Mesothelial cell of epicardium (in vitro differentiated cells): ENCODE measurements around the gene PKNOX1. TPM values are rescaled to one million over a fixed set of nuclear protein-coding genes. Genes with fewer than 3 reads are reported as not detected.
A peak's percentile ranks its signal among the peaks of the same experiment; 100 is the strongest.

Experiments used
- DNase-seq, 2 experiments: peaks; one replicate each; pipeline ENCODE4 v3.0.0; 2021; ENCODE audit warnings: low spot score in 2 of 2; ENCODE audit not compliant: unreplicated experiment in 2 of 2
- H3K27ac Mint-ChIP-seq: 2 replicates; pipeline ENCODE4 v1.8.0; 2021; ENCODE audit warnings: mixed read lengths
- H3K27me3 Mint-ChIP-seq: 2 replicates; pipeline ENCODE4 v1.8.0; 2021; ENCODE audit warnings: low read depth, mixed read lengths
- H3K36me3 Mint-ChIP-seq: 2 replicates; pipeline ENCODE4 v1.8.0; 2021; ENCODE audit warnings: mixed read lengths
- H3K4me1 Mint-ChIP-seq: 2 replicates; pipeline ENCODE4 v1.8.0; 2021; ENCODE audit warnings: mixed read lengths
- H3K4me3 Mint-ChIP-seq: 2 replicates; pipeline ENCODE4 v1.8.0; 2021; ENCODE audit warnings: mild to moderate bottlenecking, moderate library complexity, mixed read lengths
- H3K9me3 Mint-ChIP-seq: 2 replicates; pipeline ENCODE4 v1.8.0; 2021; ENCODE audit warnings: mixed read lengths
- CTCF ChIP-seq: fragments of 200-600 bp; sonication (generic); IDR thresholded peaks from one replicate; pipeline ENCODE4 v1.5.0; 2021; ENCODE audit warnings: antibody characterized with exemption; ENCODE audit not compliant: unreplicated experiment
- total RNA-seq: library from RNA; stranded (reverse); gene quantifications from 3 replicates; pipeline ENCODE4 v1.2.1, GENCODE V29; 2021

The PKNOX1 gene
- total RNA-seq, 1 donor from 2014 or later, result 31.9 TPM

DNA sequence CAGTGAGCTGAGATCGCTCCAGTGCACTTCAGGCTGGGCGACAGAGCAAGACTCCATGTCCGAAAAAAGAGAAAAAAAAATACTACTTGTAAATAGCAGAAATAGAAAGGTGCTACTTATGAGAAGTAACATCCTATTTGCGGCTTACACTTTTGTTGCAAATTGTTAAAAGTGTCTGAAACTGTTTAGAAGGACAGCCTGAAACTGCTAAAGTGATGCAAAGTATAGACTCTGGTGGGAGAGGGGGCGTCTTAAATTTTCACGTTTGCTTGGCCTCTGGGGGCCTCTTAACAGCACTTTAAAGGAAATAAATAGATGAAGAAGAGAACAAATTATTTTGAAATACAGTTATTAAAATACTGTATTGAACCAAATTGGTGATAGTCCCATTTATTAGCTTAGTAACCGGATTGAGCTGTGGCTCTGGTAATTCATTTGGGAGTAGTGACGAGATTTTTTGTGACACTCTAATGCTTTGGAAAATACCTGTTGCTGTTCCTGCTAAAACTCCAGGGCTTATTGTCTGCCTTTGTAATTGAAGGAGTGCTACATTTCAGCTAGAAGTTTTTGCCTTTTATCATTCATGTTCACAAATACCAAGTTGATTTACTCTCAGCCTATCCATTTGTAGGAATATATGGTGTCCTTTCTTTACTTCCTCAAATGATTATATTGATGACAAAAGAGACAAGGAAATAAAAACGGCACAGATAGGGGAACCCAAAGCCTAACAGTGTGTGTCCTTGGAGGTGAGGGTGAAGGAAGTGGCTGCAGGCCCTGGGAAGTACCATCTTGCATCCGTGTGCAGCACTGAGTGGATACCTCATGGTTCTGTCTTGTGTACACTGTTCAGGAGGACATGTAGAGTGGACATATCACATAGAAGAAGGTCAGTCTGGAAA is 6.2 kb downstream of the PKNOX1 start:
- Mint-ChIP-seq H3K36me3 (peaks cover 25% of the 10 kb centered on the region), H3K27me3 (no peaks in the 10 kb centered on the region), H3K4me3 (no peak overlapping the region), H3K27ac (peak overlapping the region; percentile 52), H3K9me3 (peaks cover 14% of the 10 kb centered on the region), H3K4me1 (peaks cover 21% of the 10 kb centered on the region)
- no peak for TF ChIP-seq CTCF
- DNase-seq, result no peak

DNA sequence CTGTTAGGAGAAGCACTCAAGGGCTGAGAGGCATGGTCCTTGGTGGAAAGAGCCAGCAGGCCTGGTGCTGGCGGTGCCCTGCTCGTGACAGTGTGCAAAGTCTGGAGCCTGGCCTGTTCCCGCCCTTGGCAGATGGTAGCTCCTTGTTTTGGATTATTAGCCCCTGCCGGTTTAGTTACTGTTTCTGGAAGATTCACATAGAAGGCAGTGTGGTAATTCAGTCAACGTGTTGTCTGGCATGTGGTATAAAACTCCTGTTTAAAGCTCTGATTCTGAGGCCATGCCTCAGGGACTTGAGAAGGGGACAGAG is 6.8 kb downstream of the PKNOX1 start:
- Mint-ChIP-seq H3K27me3 (no peaks in the 10 kb centered on the region), H3K27ac (peak overlapping the region; percentile 52), H3K4me1 (peaks cover 17% of the 10 kb centered on the region), H3K9me3 (peaks cover 14% of the 10 kb centered on the region), H3K4me3 (no peak overlapping the region), H3K36me3 (peaks cover 25% of the 10 kb centered on the region)
- DNase-seq, result no peak
- TF ChIP-seq CTCF, result no peak

DNA sequence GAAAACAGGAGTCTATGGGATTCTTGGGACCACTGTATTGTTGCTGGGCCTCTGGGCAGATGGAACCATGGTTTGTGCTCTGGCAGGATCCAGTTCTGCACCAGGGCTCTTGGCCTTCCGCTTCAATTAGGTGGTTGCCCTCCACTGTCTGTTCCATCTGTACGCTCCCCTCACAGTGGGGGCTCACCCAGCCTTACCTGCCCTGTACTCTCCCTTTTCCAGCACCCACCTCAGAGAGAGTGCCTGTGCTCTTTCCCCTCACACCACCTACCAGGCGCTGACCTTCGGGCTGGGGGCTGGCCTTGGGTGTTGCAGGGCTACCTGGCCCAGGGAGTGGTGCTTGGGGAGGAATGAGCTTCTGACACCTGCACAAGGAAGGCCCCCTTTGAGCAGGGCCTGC is 7.5 kb downstream of the PKNOX1 start:
- no peak for DNase-seq
- H3K27me3 Mint-ChIP-seq, result no peaks in the 10 kb centered on the region
- TF ChIP-seq CTCF, result no peak
- peaks cover 20% of the 10 kb centered on the region for H3K36me3 Mint-ChIP-seq
- no peak overlapping the region for H3K4me3 Mint-ChIP-seq
- H3K9me3 Mint-ChIP-seq, result peaks cover 10% of the 10 kb centered on the region
- H3K4me1 Mint-ChIP-seq, result peaks cover 11% of the 10 kb centered on the region
- peak overlapping the region; percentile 34 for H3K27ac Mint-ChIP-seq

GRCh38 chr21:42983103-42983502 is 8.7 kb downstream of the PKNOX1 start:
- H3K4me3 Mint-ChIP-seq, result no peak overlapping the region
- no peak for TF ChIP-seq CTCF
- H3K4me1 Mint-ChIP-seq, result peaks cover 11% of the 10 kb centered on the region
- H3K9me3 Mint-ChIP-seq, result peaks cover 5% of the 10 kb centered on the region
- H3K27me3 Mint-ChIP-seq, result no peaks in the 10 kb centered on the region
- H3K27ac Mint-ChIP-seq, result peak overlapping the region; percentile 17
- peaks cover 13% of the 10 kb centered on the region for H3K36me3 Mint-ChIP-seq
- DNase-seq, result no peak

GRCh38 chr21:42983869-42984268 is 9.5 kb downstream of the PKNOX1 start:
- H3K27ac Mint-ChIP-seq, result peak overlapping the region; percentile 40
- peaks cover 3% of the 10 kb centered on the region for H3K9me3 Mint-ChIP-seq
- H3K36me3 Mint-ChIP-seq, result peaks cover 9% of the 10 kb centered on the region
- H3K4me3 Mint-ChIP-seq, result no peak overlapping the region
- H3K27me3 Mint-ChIP-seq, result no peaks in the 10 kb centered on the region
- DNase-seq, result no peak
- no peak for TF ChIP-seq CTCF
- peaks cover 11% of the 10 kb centered on the region for H3K4me1 Mint-ChIP-seq
